ENCODE measurements around the gene EIF5A.

GRCh38 chr17:7351665-7352502 is 44.5 kb downstream of the EIF5A start, which contains the start of gene KCTD11:
- TF ChIP-seq POLR2A (IDR thresholded peaks at IDR 0.05; ENCODE audit: low read depth, low read length) (no peak), POLR2AphosphoS5 (IDR thresholded peaks at IDR 0.05; ENCODE audit: low read depth, low read length) (no peak)
